SU-DHL-6 (cell line): ENCODE measurements around the gene ADARB2.

Experiments used
- H2AFZ ChIP-seq: fragments of 200-600 bp; sonication (generic); 2 replicates; pipeline ENCODE4 v1.6.1; 2014; ENCODE audit warnings: low read depth, mild to moderate bottlenecking, moderate library complexity, mixed read lengths, antibody characterized with exemption, low read length; ENCODE audit not compliant: severe bottlenecking
- H3F3A ChIP-seq: fragments of 200-600 bp; shearing (Covaris generic); 2 replicates; pipeline ENCODE4 v1.6.0; 2016; ENCODE audit warnings: antibody characterized with exemption, mild to moderate bottlenecking; ENCODE audit not compliant: insufficient read depth
- H3K27ac ChIP-seq: fragments of 200-600 bp; sonication (generic); 2 replicates; pipeline ENCODE4 v1.5.1; 2016; ENCODE audit warnings: low read depth, mild to moderate bottlenecking, low read length, moderate library complexity, mixed read lengths
- H3K27me3 ChIP-seq: fragments of 200-600 bp; sonication (generic), shearing (Covaris generic); 2 replicates; pipeline ENCODE4 v1.6.0; 2014; ENCODE audit warnings: mild to moderate bottlenecking, low read length
- H3K36me3 ChIP-seq: fragments of 200-600 bp; sonication (generic); 2 replicates; pipeline ENCODE4 v1.6.1; 2014; ENCODE audit warnings: mild to moderate bottlenecking, low read length, mixed read lengths
- H3K4me2 ChIP-seq: fragments of 300-600, 200-600 bp; shearing (Covaris generic), sonication (generic); 2 replicates; pipeline ENCODE4 v1.6.0; 2014; ENCODE audit warnings: low read length, low read depth, mild to moderate bottlenecking; ENCODE audit not compliant: poor library complexity, severe bottlenecking
- H3K4me3 ChIP-seq: fragments of 200-600 bp; sonication (generic); 2 replicates; pipeline ENCODE4 v1.5.1; 2014; ENCODE audit warnings: antibody characterized with exemption, low read length, mild to moderate bottlenecking, mixed read lengths; ENCODE audit not compliant: insufficient read depth, poor library complexity, severe bottlenecking
- H3K79me2 ChIP-seq: fragments of 200-600 bp; sonication (generic); 2 replicates; pipeline ENCODE4 v1.6.1; 2014; ENCODE audit warnings: mild to moderate bottlenecking, low read length, moderate library complexity; ENCODE audit not compliant: insufficient read depth
- H3K9ac ChIP-seq: fragments of 200-600 bp; sonication (generic); 2 replicates; pipeline ENCODE4 v1.7.0; 2014; ENCODE audit warnings: mild to moderate bottlenecking, low read length
- H3K9me2 ChIP-seq: fragments of 200-600 bp; sonication (generic); replicated peaks from 2 replicates; pipeline ENCODE4 v1.6.1; 2014; ENCODE audit warnings: low read length; ENCODE audit not compliant: insufficient read depth
- H3K9me3 ChIP-seq: fragments of 200-600 bp; sonication (generic); 2 replicates; pipeline ENCODE4 v1.6.1; 2014; ENCODE audit warnings: low read length, mixed read lengths; ENCODE audit not compliant: insufficient read depth
- H4K20me1 ChIP-seq: fragments of 200-600 bp; sonication (generic); 2 replicates; pipeline ENCODE4 v1.6.1; 2014; ENCODE audit warnings: low read depth, mild to moderate bottlenecking, antibody characterized with exemption, low read length, moderate library complexity, mixed read lengths
- EZH2phosphoT487 ChIP-seq: fragments of 200-600 bp; sonication (generic), shearing (Covaris generic); conservative IDR thresholded peaks from 2 replicates; pipeline ENCODE4 v1.6.1; 2018; ENCODE audit warnings: mild to moderate bottlenecking, antibody characterized with exemption, low read length, moderate library complexity, mixed read lengths
- TF ChIP-seq, protein P1 (sequence below): fragments of 200-600 bp; sonication (generic); IDR thresholded peaks from one replicate; pipeline ENCODE4 v1.5.1; 2017; ENCODE audit warnings: antibody characterized with exemption, mild to moderate bottlenecking, low read length, moderate library complexity; ENCODE audit not compliant: insufficient read depth, poor library complexity, severe bottlenecking

Gene ADARB2

DNA sequence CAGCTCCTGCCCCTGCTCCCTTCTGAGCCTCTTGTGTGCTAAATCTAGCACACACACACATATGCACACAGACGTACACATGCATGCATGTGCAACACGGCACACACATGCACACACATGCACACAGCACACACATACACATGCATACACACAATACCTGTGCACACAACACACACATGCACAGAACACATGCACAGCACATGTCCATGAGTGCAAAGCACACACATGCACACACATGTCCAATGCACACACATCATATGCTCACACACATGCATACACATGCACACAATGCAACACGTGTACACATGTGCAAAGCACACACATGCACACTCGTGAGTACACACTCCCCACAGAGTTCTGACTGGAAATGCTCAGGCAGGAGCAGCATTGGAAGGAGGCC, 566.1 kb downstream of the ADARB2 start:
- Histone ChIP-seq H3K79me2 (no peaks in the 10 kb centered on the region), H3F3A (no peaks in the 10 kb centered on the region), H3K9me2 (no peaks in the 10 kb centered on the region), H3K36me3 (no peaks in the 10 kb centered on the region), H3K4me2 (no peak overlapping the region), H3K4me3 (no peak overlapping the region), H3K27ac (no peak overlapping the region), H3K9me3 (no peaks in the 10 kb centered on the region), H4K20me1 (no peaks in the 10 kb centered on the region), H3K27me3 (no peaks in the 10 kb centered on the region), H3K9ac (no peak overlapping the region), H2AFZ (no peak overlapping the region)
- TF ChIP-seq EZH2phosphoT487 = no peak
- TF ChIP-seq, protein P1, sequence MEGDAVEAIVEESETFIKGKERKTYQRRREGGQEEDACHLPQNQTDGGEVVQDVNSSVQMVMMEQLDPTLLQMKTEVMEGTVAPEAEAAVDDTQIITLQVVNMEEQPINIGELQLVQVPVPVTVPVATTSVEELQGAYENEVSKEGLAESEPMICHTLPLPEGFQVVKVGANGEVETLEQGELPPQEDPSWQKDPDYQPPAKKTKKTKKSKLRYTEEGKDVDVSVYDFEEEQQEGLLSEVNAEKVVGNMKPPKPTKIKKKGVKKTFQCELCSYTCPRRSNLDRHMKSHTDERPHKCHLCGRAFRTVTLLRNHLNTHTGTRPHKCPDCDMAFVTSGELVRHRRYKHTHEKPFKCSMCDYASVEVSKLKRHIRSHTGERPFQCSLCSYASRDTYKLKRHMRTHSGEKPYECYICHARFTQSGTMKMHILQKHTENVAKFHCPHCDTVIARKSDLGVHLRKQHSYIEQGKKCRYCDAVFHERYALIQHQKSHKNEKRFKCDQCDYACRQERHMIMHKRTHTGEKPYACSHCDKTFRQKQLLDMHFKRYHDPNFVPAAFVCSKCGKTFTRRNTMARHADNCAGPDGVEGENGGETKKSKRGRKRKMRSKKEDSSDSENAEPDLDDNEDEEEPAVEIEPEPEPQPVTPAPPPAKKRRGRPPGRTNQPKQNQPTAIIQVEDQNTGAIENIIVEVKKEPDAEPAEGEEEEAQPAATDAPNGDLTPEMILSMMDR = no peak

DNA sequence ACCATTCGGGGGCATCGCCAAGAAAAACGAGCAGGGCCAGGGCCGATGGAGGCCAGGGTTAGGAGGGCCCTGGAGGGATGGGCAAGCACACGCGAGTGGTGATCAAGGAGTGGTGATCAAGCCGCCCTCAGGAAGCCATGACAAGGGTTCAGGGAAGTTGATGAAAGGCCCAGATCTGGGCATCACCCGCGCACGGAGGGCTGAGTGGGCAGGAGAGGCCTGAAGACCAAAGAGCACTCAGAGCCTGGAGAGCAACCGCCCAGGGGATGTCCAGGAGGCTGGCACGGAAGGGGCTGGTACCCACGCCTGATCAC, 566.5 kb downstream of the ADARB2 start:
- Histone ChIP-seq H3K79me2 (no peaks in the 10 kb centered on the region), H2AFZ (no peak overlapping the region), H3K36me3 (no peaks in the 10 kb centered on the region), H3K9ac (no peak overlapping the region), H3K9me3 (no peaks in the 10 kb centered on the region), H3K4me3 (no peak overlapping the region), H4K20me1 (no peaks in the 10 kb centered on the region), H3K4me2 (no peak overlapping the region), H3K27me3 (no peaks in the 10 kb centered on the region), H3K27ac (no peak overlapping the region), H3F3A (no peaks in the 10 kb centered on the region), H3K9me2 (no peaks in the 10 kb centered on the region)
- TF ChIP-seq, protein P1 = no peak
- no peak for TF ChIP-seq EZH2phosphoT487

DNA sequence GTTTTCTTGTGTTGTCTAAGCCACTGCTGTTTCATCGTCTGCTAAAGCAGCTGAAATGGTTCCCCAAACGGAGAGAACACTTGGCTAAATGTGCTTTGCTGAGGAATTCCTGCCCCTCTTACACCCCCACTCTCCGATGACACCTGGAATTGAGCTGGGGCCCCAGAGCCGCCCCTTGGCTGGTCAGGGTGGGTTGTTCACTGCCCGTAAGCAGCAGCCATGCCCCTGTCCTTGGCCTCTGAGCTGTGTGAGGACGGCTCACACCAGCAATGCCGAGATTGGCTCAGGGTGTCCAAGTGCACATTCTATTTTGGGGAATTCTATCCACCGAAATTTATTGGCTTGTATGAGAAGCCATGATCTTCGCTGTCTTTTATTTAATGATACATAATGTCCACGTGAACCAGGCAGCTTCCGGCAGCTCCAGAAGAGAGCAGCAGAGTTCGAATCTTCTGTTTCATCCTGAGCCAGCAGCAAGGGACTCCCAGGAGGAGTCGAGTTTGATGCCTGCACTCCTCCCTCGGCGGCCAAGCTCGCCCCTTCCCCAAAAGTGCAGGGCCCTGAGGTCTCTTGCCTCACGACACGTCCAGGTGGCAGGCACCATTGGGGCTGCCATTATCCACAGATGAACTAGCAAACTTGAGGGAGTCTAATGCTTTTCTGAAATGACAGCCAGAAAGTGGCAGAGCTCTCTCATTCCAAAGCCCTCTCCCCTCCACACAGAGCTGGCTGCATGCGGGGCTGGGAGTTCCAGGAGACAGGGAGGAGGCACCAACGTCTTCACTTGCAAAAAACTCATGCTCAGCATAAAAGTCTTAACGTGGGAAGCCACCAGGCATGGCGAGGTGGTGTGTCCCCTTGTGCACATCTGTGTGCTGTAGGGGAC, 567.1 kb downstream of the ADARB2 start:
- H3K4me3 ChIP-seq = no peak overlapping the region
- H3K9me2 ChIP-seq = no peaks in the 10 kb centered on the region
- no peaks in the 10 kb centered on the region for H4K20me1 ChIP-seq
- H3K9me3 ChIP-seq = no peaks in the 10 kb centered on the region
- no peak overlapping the region for H3K9ac ChIP-seq
- H3K4me2 ChIP-seq = no peak overlapping the region
- H3K79me2 ChIP-seq = no peaks in the 10 kb centered on the region
- H2AFZ ChIP-seq = no peak overlapping the region
- H3F3A ChIP-seq = no peaks in the 10 kb centered on the region
- no peak overlapping the region for H3K27ac ChIP-seq
- H3K36me3 ChIP-seq = no peaks in the 10 kb centered on the region
- H3K27me3 ChIP-seq = no peaks in the 10 kb centered on the region
- TF ChIP-seq, protein P1 = no peak
- TF ChIP-seq EZH2phosphoT487 = no peak
